ENCODE results near the gene KHK.

Gene KHK

DNA sequence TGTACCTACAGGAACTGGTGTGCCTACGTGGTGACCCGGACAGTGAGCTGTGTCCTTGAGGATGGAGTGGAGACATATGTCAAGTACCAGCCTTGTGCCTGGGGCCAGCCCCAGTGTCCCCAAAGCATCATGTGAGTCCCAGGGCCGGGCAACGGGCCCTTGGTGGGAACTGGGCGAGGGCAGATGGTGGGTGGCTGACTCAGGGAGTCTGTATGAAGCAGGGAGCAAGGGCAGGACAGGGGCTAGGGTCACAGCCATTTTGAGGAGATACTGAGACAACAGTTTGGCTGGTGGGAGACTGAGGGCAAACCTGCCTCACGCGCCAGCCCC is 6.5 kb upstream of the KHK start:
- no peak for DNase-seq (ENCODE audit: low spot score)
- in situ Hi-C loops (cut with MboI; ENCODE audit: low sequenced_read_pairs, unreplicated experiment) = no loop called here
- TF ChIP-seq CTCF (IDR thresholded peaks at IDR 0.05; ENCODE audit: borderline replicate concordance, control extremely low read depth, extremely low read depth, insufficient read depth, missing control alignments) = no peak

GRCh38 chr2:27080603-27080936 is 6.0 kb upstream of the KHK start:
- in situ Hi-C loops (cut with MboI; ENCODE audit: low sequenced_read_pairs, unreplicated experiment) = no loop called here
- no peak for TF ChIP-seq CTCF (IDR thresholded peaks at IDR 0.05; ENCODE audit: borderline replicate concordance, control extremely low read depth, extremely low read depth, insufficient read depth, missing control alignments)
- no peak for DNase-seq (ENCODE audit: low spot score)

GRCh38 chr2:27081984-27082772 is 4.4 kb upstream of the KHK start:
- DNase-seq (ENCODE audit: low spot score) = no peak
- TF ChIP-seq CTCF (IDR thresholded peaks at IDR 0.05; ENCODE audit: borderline replicate concordance, control extremely low read depth, extremely low read depth, insufficient read depth, missing control alignments) = no peak
- in situ Hi-C loops (cut with MboI; ENCODE audit: low sequenced_read_pairs, unreplicated experiment) = no loop called here

DNA sequence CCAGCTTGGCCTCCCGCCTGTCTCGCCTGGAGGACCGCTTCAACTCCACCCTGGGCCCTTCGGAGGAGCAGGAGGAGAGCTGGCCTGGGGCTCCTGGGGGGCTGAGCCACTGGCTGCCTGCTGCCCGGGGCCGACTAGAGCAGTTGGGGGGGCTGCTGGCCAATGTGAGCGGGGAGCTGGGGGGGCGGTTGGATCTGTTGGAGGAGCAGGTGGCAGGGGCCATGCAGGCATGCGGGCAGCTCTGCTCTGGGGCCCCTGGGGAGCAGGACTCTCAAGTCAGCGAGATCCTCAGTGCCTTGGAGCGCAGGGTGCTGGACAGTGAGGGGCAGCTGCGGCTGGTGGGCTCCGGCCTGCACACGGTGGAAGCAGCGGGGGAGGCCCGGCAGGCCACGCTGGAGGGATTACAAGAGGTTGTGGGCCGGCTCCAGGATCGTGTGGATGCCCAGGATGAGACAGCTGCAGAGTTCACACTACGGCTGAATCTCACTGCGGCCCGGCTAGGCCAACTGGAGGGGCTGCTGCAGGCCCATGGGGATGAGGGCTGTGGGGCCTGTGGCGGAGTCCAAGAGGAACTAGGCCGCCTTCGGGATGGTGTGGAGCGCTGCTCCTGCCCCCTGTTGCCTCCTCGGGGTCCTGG is 3.7 kb upstream of the KHK start:
- TF ChIP-seq CTCF (IDR thresholded peaks at IDR 0.05; ENCODE audit: borderline replicate concordance, control extremely low read depth, extremely low read depth, insufficient read depth, missing control alignments) = no peak
- DNase-seq (ENCODE audit: low spot score) = no peak
- in situ Hi-C loops (cut with MboI; ENCODE audit: low sequenced_read_pairs, unreplicated experiment) = no loop called here

- DNase-seq (ENCODE audit: low spot score) = no peak
- in situ Hi-C loops (cut with MboI; ENCODE audit: low sequenced_read_pairs, unreplicated experiment) = no loop called here
- no peak for TF ChIP-seq CTCF (IDR thresholded peaks at IDR 0.05; ENCODE audit: borderline replicate concordance, control extremely low read depth, extremely low read depth, insufficient read depth, missing control alignments)
Observed at GRCh38 chr2:27083410-27084296, 2.9 kb upstream of the KHK start.

- TF ChIP-seq CTCF (IDR thresholded peaks at IDR 0.05; ENCODE audit: borderline replicate concordance, control extremely low read depth, extremely low read depth, insufficient read depth, missing control alignments) = no peak
- DNase-seq (ENCODE audit: low spot score) = no peak
- in situ Hi-C loops (cut with MboI; ENCODE audit: low sequenced_read_pairs, unreplicated experiment) = no loop called here
Observed at GRCh38 chr2:27084297-27085061, 2.1 kb upstream of the KHK start.

Measured in GM13976 (cell line).